SW 1271 (cell line): ENCODE data around the gene TMEM14A.
"Not testable (repeated sequence)": the region's sequence is repeated elsewhere in the genome, so short reads cannot be mapped to it uniquely, and the experiment has no call there.

Experiments
- DNase-seq, 2 experiments: peaks; one replicate each; lab custom pipeline; 2025; lab: John Stamatoyannopoulos, UW

Gene TMEM14A

GRCh38 chr6:52670502-52671409 is at the start of gene TMEM14A:
TSS of gene TMEM14A (plus strand) at chr6:52671113. CDS start at chr6:52677103, 5,990 bp downstream.
- DNase-seq: peak; percentile 62 to 82

GRCh38 chr6:52621631-52622030 is 49.3 kb upstream of the TMEM14A start:
- DNase-seq: no peak

- no peak for DNase-seq
These were observed 48.1 kb upstream of the TMEM14A start for GRCh38 chr6:52622810-52623209.

GRCh38 chr6:52632011-52632410 is 38.9 kb upstream of the TMEM14A start:
- no peak for DNase-seq

GRCh38 chr6:52634211-52634610 is 36.7 kb upstream of the TMEM14A start:
- no peak for DNase-seq

GRCh38 chr6:52635049-52635577 is 35.8 kb upstream of the TMEM14A start:
- DNase-seq: no peak

GRCh38 chr6:52636830-52637229 is 34.1 kb upstream of the TMEM14A start:
- no peak for DNase-seq

GRCh38 chr6:52639493-52639892 is 31.4 kb upstream of the TMEM14A start:
- no peak for DNase-seq

- no peak for DNase-seq
These were observed 30.7 kb upstream of the TMEM14A start for GRCh38 chr6:52640170-52640569.

- no peak for DNase-seq
These were observed 30.0 kb upstream of the TMEM14A start for GRCh38 chr6:52640916-52641315.

GRCh38 chr6:52641388-52641787 is 29.5 kb upstream of the TMEM14A start:
- no peak for DNase-seq

- DNase-seq: no peak
These were observed 29.1 kb upstream of the TMEM14A start for GRCh38 chr6:52641826-52642225.

GRCh38 chr6:52642368-52642767 is 28.5 kb upstream of the TMEM14A start:
- no peak for DNase-seq

GRCh38 chr6:52643158-52643557 is 27.8 kb upstream of the TMEM14A start:
- no peak for DNase-seq

GRCh38 chr6:52644253-52644652 is 26.7 kb upstream of the TMEM14A start:
- DNase-seq: no peak

- DNase-seq: no peak
These were observed 24.9 kb upstream of the TMEM14A start for GRCh38 chr6:52645976-52646375.

GRCh38 chr6:52647199-52647598 is 23.7 kb upstream of the TMEM14A start:
- no peak for DNase-seq

GRCh38 chr6:52649536-52650160 is 21.3 kb upstream of the TMEM14A start:
- no peak for DNase-seq

- no peak for DNase-seq
These were observed 20.0 kb upstream of the TMEM14A start for GRCh38 chr6:52650941-52651340.

- no peak for DNase-seq
These were observed 17.8 kb upstream of the TMEM14A start for GRCh38 chr6:52653151-52653550.

GRCh38 chr6:52654007-52654406 is 16.9 kb upstream of the TMEM14A start:
- DNase-seq: no peak

GRCh38 chr6:52654592-52654991 is 16.3 kb upstream of the TMEM14A start:
- no peak for DNase-seq

GRCh38 chr6:52655941-52656340 is 15.0 kb upstream of the TMEM14A start:
- not testable (repeated sequence) for DNase-seq
